ENCODE data around the gene SND1.

- TF ChIP-seq CTCF (IDR thresholded peaks at IDR 0.05; ENCODE audit: low read length) (no peak), EZH2phosphoT487 (IDR thresholded peaks at IDR 0.05; ENCODE audit: low read length) (no peak), EZH2 (optimal IDR thresholded peaks at IDR 0.05; ENCODE audit: low read depth, low read length) (no peak)
These were observed 324.2 kb downstream of the SND1 start for GRCh38 chr7:127976056-127976737.

All from MM.1S (cell line).